Subcutaneous adipose tissue (tissue), 4 donors: ENCODE data around the gene HAGH. TPM values are rescaled to one million over a fixed set of nuclear protein-coding genes. Genes with fewer than 3 reads are reported as not detected.

Experiments used
- CTCF ChIP-seq: fragments of 450-650 bp; IDR thresholded peaks from one replicate; pipeline ENCODE4 v1.5.1; 2016; ENCODE audit warnings: low read depth, mild to moderate bottlenecking, control low read depth, antibody characterized with exemption, moderate library complexity
- total RNA-seq, 4 donors: library from RNA; depleted of rRNA; stranded (reverse); fragments of >200 nt; gene quantifications; one replicate each; pipeline ENCODE4 v1.1.0, GENCODE V29; 2016

HAGH gene
- total RNA-seq, 4 donors from 2014 or later: 50.4 to 121 (median 108) TPM

- TF ChIP-seq CTCF: no peak
These were observed 44.0 kb downstream of the HAGH start, which contains the start of the genes NUBP2 and SPSB3 for GRCh38 chr16:1782408-1783264. Gene NUBP2, plus strand, starts transcription at chr16:1782960. Its CDS starts 61 bp downstream, at chr16:1783021. Gene SPSB3, minus strand, starts transcription at chr16:1782571. Its CDS starts 1,088 bp downstream, at chr16:1781483.

DNA sequence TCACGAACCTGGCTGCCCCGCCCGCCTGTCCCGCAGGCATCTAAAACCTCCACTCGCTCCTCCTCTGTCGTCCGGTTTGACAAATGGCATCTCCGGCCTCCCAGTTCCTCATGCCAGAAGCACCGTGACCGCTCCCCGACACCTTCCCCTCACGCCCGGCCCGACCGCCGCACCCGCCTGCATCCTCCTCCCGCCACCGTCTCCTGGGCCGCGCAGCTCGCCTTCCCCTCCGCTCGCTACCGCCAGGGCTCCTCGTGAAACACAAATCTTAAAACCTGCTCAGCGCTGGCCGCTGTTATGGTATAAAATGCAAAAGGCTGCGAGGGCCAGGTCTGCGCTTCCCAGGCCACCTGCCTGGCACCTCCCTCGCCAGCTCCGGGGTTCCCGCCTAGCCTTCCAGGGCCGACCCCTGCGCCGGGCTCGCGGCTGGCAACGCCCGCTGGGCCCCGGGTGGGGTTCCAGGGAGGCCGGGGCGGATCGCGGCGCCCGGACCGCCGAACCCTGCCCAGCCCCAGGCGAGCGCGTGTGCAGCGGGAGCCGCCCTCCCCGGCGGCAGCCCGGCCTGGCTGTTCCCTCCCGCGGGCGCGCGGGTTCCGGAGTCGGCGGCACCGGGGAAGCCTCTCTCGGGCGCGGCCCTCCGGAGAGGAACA is 44.7 kb downstream of the HAGH start:
- TF ChIP-seq CTCF: no peak

DNA sequence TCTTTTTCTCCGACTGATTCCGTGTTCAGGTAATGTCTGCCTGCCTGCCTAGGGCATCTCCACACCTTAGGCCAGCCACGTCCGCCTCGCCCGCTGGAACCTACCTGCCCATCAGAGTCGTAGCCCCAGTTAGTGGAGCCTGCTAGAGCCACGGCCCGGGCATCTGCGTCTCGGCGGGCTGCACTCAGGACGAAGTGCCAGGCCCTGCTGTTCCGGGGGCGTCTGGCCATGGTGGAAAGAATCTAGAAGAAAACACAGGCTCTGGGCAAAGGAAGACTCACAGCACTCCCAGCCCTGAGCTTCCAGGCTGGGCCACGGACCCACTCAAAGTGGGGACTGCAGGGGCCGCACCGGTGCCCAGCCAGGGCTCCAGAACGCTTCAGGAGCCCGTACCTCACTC is 45.4 kb downstream of the HAGH start:
- no peak for TF ChIP-seq CTCF

GRCh38 chr16:1780677-1781072 is 46.0 kb downstream of the HAGH start:
- no peak for TF ChIP-seq CTCF

GRCh38 chr16:1779741-1780676 is 46.6 kb downstream of the HAGH start:
- TF ChIP-seq CTCF: no peak

GRCh38 chr16:1779234-1779701 is 47.4 kb downstream of the HAGH start:
- TF ChIP-seq CTCF: no peak
